ENCODE data around the gene QSOX1.

Gene QSOX1

DNA sequence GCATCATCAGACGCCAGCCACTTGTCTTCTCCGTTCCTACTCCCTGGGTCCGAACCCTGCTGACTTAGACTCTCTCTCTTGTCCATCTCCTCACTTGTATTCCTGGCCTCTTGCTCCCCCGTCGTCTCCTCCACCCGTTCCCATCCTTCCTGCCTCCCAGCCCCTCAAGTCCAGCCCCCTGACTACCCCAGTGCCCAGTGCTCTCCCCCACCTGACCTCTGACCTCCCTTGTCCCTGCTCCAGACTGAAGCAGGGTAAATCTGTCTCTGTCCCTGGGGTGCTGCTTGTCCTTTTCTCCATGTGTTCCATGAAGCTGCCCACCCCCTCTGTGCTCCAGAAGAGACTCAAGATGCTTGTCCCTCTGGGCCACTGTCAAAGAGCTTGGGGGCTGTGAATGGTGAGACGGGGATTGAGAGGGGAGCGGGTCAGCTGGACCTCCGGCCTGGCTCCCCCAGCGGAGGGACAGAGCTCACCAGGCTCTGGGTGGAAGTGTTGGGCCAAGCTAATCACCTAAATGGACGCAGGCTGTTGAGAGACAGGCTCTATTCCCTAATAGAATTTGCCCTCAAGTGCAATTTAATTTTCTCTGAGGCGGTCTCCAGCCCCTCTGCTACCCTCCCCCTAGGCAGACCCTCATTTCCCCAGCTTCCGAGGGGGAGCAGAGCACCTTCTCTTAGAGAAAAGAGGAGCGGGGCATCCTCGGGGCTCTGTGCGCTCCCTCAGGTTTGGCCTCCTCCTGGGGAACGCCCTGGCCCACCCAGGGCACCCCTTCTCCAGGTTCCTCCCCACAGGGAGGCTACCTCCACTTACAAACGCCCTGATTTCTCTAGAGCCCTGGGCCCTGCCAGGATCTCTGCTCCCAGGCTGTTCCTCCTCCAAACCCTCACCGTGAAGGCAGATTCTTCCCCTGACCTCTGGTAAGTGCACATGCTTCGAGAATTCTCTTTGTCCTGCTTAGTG, 64.4 kb downstream of the QSOX1 start:
- H3K79me2 ChIP-seq (ENCODE audit: low read length): no peaks in the 10 kb centered on the region
- H3K27ac ChIP-seq (ENCODE audit: low read length): no peak overlapping the region
- no peak overlapping the region for H3K4me2 ChIP-seq (ENCODE audit: low read length)
- H3K9ac ChIP-seq (ENCODE audit: low read length): no peak overlapping the region
- H2AFZ ChIP-seq (ENCODE audit: low read depth, low read length): no peak overlapping the region
- H3K9me3 ChIP-seq (ENCODE audit: insufficient read depth, low read length): no peaks in the 10 kb centered on the region
- TF ChIP-seq EZH2phosphoT487 (IDR thresholded peaks at IDR 0.05; ENCODE audit: low read depth): no peak
- TF ChIP-seq, protein P1, sequence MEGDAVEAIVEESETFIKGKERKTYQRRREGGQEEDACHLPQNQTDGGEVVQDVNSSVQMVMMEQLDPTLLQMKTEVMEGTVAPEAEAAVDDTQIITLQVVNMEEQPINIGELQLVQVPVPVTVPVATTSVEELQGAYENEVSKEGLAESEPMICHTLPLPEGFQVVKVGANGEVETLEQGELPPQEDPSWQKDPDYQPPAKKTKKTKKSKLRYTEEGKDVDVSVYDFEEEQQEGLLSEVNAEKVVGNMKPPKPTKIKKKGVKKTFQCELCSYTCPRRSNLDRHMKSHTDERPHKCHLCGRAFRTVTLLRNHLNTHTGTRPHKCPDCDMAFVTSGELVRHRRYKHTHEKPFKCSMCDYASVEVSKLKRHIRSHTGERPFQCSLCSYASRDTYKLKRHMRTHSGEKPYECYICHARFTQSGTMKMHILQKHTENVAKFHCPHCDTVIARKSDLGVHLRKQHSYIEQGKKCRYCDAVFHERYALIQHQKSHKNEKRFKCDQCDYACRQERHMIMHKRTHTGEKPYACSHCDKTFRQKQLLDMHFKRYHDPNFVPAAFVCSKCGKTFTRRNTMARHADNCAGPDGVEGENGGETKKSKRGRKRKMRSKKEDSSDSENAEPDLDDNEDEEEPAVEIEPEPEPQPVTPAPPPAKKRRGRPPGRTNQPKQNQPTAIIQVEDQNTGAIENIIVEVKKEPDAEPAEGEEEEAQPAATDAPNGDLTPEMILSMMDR (IDR thresholded peaks at IDR 0.05; ENCODE audit: low read depth, low read length): no peak
- H3K36me3 ChIP-seq (replicated peaks; ENCODE audit: low read depth, low read length): no peaks in the 10 kb centered on the region
- no peaks in the 10 kb centered on the region for H3K4me1 ChIP-seq (ENCODE audit: low read length)
- no peak overlapping the region for H3K4me3 ChIP-seq (ENCODE audit: low read length)
- no peaks in the 10 kb centered on the region for H4K20me1 ChIP-seq (ENCODE audit: insufficient read depth, low read length)
- 0 out of 2 replicates have a peak, but pooled peaks cover 8% of the 10 kb centered on the region for H3K27me3 ChIP-seq (ENCODE audit: low read depth, low read length)

DNA sequence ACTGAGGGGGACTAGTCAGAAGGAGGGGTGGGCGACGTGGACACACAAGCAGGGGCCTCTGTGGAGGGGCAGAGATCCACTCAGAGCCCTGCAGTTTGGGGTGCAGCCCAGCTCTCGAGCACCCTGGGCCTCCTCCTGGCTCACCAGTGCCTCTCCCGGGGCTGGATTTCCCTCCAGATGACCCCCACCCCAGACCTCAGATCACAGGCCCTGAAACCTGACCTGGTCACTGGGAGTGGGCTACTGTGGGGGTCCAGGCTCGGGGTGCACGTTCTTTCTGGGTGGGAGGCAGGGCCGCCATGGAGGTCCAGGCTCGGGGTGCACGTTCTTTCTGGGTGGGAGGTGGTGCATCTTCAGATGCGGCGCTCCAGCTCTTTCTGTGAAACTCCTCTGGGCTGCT, 65.1 kb downstream of the QSOX1 start:
- H4K20me1 ChIP-seq (ENCODE audit: insufficient read depth, low read length): no peaks in the 10 kb centered on the region
- H3K27ac ChIP-seq (ENCODE audit: low read length): no peak overlapping the region
- no peak overlapping the region for H3K9ac ChIP-seq (ENCODE audit: low read length)
- H3K9me3 ChIP-seq (ENCODE audit: insufficient read depth, low read length): no peaks in the 10 kb centered on the region
- H3K36me3 ChIP-seq (replicated peaks; ENCODE audit: low read depth, low read length): no peaks in the 10 kb centered on the region
- no peak overlapping the region for H3K4me2 ChIP-seq (ENCODE audit: low read length)
- H3K27me3 ChIP-seq (ENCODE audit: low read depth, low read length): 0 out of 2 replicates have a peak, but pooled peaks cover 13% of the 10 kb centered on the region
- no peaks in the 10 kb centered on the region for H3K79me2 ChIP-seq (ENCODE audit: low read length)
- H3K4me3 ChIP-seq (ENCODE audit: low read length): no peak overlapping the region
- no peak overlapping the region for H2AFZ ChIP-seq (ENCODE audit: low read depth, low read length)
- TF ChIP-seq, protein P1 (IDR thresholded peaks at IDR 0.05; ENCODE audit: low read depth, low read length): no peak
- TF ChIP-seq EZH2phosphoT487 (IDR thresholded peaks at IDR 0.05; ENCODE audit: low read depth): no peak
- H3K4me1 ChIP-seq (ENCODE audit: low read length): no peaks in the 10 kb centered on the region

DNA sequence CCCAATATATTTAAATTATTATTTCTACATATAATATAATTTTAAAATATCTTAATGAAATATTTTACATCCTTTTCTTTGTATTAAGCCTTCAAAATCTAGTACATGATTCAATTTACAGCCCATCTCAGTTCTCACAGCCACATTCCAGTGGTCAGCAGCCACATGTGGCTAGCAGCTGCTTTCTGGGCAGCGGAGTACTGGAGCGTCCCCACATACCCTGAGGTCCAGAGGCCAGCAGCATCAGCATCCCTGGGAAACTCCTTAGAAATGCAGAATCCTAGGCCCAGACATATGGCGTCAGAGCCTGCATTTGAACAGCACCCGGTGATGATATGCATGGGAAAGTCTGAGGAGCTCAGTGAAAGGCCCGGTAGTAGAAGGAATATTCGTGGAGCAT, 66.8 kb downstream of the QSOX1 start:
- Histone ChIP-seq H3K79me2 (ENCODE audit: low read length) (no peaks in the 10 kb centered on the region), H3K36me3 (replicated peaks; ENCODE audit: low read depth, low read length) (no peaks in the 10 kb centered on the region), H3K4me3 (ENCODE audit: low read length) (no peak overlapping the region), H3K4me2 (ENCODE audit: low read length) (no peak overlapping the region), H3K4me1 (ENCODE audit: low read length) (no peaks in the 10 kb centered on the region), H3K9me3 (ENCODE audit: insufficient read depth, low read length) (no peaks in the 10 kb centered on the region), H3K27ac (ENCODE audit: low read length) (no peak overlapping the region), H3K9ac (ENCODE audit: low read length) (no peak overlapping the region), H4K20me1 (ENCODE audit: insufficient read depth, low read length) (no peaks in the 10 kb centered on the region), H2AFZ (ENCODE audit: low read depth, low read length) (no peak overlapping the region), H3K27me3 (ENCODE audit: low read depth, low read length) (peaks cover 28% of the 10 kb centered on the region)
- TF ChIP-seq EZH2phosphoT487 (IDR thresholded peaks at IDR 0.05; ENCODE audit: low read depth): no peak
- TF ChIP-seq, protein P1 (IDR thresholded peaks at IDR 0.05; ENCODE audit: low read depth, low read length): no peak

DNA sequence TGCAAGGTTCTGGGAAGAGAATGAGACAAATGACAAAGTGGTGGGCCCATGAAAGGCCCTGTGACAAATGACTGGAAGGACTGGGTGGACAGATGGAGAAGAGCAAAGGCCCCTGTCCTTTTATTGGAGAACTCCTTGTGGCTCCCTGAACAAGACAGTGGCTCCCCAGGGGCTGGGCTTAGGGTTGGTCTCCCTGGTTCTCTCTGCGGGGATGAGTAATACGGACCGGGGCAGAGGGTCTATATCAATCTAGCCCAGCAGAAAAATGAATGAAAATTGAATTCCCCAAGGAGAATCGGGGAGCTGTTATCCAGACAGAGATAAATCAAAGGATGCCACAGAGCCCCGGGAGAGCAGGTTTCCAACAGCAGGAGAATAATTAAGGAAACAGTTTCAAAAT, 70.2 kb downstream of the QSOX1 start:
- Histone ChIP-seq H3K36me3 (replicated peaks; ENCODE audit: low read depth, low read length) (no peaks in the 10 kb centered on the region), H3K9ac (ENCODE audit: low read length) (no peak overlapping the region), H3K27ac (ENCODE audit: low read length) (no peak overlapping the region), H3K4me3 (ENCODE audit: low read length) (no peak overlapping the region), H3K9me3 (ENCODE audit: insufficient read depth, low read length) (no peaks in the 10 kb centered on the region), H2AFZ (ENCODE audit: low read depth, low read length) (no peak overlapping the region), H3K27me3 (ENCODE audit: low read depth, low read length) (peaks cover 42% of the 10 kb centered on the region), H3K79me2 (ENCODE audit: low read length) (no peaks in the 10 kb centered on the region), H3K4me2 (ENCODE audit: low read length) (no peak overlapping the region), H3K4me1 (ENCODE audit: low read length) (no peaks in the 10 kb centered on the region), H4K20me1 (ENCODE audit: insufficient read depth, low read length) (no peaks in the 10 kb centered on the region)
- TF ChIP-seq, protein P1 (IDR thresholded peaks at IDR 0.05; ENCODE audit: low read depth, low read length): no peak
- TF ChIP-seq EZH2phosphoT487 (IDR thresholded peaks at IDR 0.05; ENCODE audit: low read depth): no peak

Measured in OCI-LY3 (cell line).